IPS-20b (cell line): ENCODE measurements around the gene EFEMP2.

ENCODE experiments used
- H3K27ac ChIP-seq: one replicate; pipeline ENCODE4 v1.5.1; 2013; ENCODE audit warnings: low read length
- H3K27me3 ChIP-seq: 2 replicates; pipeline ENCODE4 v1.6.1; 2013; ENCODE audit warnings: mild to moderate bottlenecking, low read length, inconsistent platforms; ENCODE audit not compliant: insufficient read depth
- H3K36me3 ChIP-seq: 2 replicates; pipeline ENCODE4 v1.6.1; 2013; ENCODE audit warnings: low read depth, mild to moderate bottlenecking, inconsistent platforms, low read length, moderate library complexity; ENCODE audit not compliant: insufficient read depth
- H3K4me1 ChIP-seq: 2 replicates; pipeline ENCODE4 v1.6.1; 2013; ENCODE audit warnings: mild to moderate bottlenecking, control low read depth, inconsistent platforms, low read length, moderate library complexity; ENCODE audit not compliant: insufficient read depth
- H3K4me3 ChIP-seq: 2 replicates; pipeline ENCODE4 v1.5.1; 2013; ENCODE audit warnings: mild to moderate bottlenecking, low read length, inconsistent platforms
- H3K9ac ChIP-seq: 2 replicates; pipeline ENCODE4 v1.6.1; 2013; ENCODE audit warnings: low read depth, mild to moderate bottlenecking, inconsistent platforms, low read length, moderate library complexity
- H3K9me3 ChIP-seq: 2 replicates; pipeline ENCODE4 v1.6.1; 2013; ENCODE audit warnings: mild to moderate bottlenecking, low read depth, low read length, inconsistent platforms; ENCODE audit not compliant: insufficient read depth

Gene EFEMP2

DNA sequence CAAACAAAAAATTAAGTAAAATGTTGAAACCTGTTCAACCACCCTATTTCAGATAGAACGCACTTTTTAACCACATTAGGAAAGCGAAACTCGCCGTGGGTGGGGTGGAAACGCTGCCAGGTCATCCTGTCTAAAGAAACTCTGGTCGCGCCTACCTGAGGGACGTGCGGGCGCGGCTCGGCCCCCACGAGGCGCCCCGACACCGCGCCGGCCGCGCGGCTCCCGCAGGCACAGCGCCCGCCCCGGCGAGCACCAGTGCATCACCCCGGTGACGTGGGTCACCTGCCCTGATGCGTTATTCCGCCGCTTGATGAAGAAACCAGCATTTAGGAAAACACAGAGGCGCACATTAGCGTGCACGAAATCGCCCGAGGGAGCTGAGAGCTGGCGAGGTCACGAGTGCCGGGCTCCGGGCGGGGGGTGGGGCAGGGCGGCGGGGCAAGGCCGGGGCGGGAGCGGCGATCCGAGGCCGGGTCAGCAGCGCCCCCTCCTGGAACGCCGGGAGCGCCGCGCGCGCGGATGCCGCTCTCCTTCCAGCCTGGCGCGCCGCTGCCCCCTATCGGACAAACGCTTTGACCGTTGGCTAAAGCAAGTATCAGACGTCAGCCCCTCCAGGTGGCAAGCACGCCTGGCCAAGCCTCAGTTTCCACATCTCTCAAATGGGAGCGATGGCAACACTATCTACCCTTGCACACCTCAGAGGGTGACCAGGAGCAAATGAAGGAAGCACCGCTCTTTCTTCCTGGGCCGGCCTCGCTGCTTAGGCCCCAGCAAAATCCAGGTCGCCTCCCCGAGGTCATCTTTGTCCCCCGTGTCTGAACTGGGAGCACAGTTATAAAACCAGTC is 54.5 kb downstream of the EFEMP2 start:
- no peaks in the 10 kb centered on the region for H3K9me3 ChIP-seq
- peaks cover 16% of the 10 kb centered on the region for H3K27me3 ChIP-seq
- no peaks in the 10 kb centered on the region for H3K4me1 ChIP-seq
- H3K36me3 ChIP-seq = no peaks in the 10 kb centered on the region
- peak overlapping the region; percentile 70 for H3K4me3 ChIP-seq
- peak overlapping the region; percentile 68; the same call in 1 of the 2 replicates for H3K9ac ChIP-seq
- no peak overlapping the region for H3K27ac ChIP-seq

DNA sequence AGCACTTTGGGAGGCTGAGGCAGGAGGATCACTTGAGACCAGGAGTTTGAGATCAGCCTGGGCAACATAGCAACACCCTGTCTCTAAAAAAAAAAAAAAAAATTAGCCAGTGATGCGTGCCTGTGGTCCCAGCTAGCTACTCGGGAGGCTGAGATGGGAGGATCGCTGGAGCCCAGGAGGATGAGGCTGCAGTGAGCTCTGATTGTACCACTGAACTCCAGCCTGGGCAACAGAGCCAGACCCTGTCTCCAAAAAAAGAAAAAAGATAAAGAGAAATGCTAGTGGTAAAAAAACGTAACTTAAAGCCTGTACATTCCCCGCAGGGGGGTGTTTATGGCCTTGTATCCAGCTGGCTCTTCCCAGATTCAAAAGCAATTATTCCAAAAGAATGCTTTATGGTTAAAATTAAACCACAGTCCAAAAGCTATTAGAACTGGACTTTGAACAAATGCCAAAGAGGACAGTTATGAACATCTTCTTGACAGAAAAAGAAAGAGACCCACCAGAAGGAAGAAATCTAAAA is 55.2 kb downstream of the EFEMP2 start:
- Histone ChIP-seq H3K9me3 (no peaks in the 10 kb centered on the region), H3K4me1 (no peaks in the 10 kb centered on the region), H3K27ac (no peak overlapping the region), H3K27me3 (peaks cover 16% of the 10 kb centered on the region), H3K4me3 (peak overlapping the region; percentile 70), H3K9ac (peak overlapping the region; percentile 68; the same call in 1 of the 2 replicates), H3K36me3 (no peaks in the 10 kb centered on the region)

DNA sequence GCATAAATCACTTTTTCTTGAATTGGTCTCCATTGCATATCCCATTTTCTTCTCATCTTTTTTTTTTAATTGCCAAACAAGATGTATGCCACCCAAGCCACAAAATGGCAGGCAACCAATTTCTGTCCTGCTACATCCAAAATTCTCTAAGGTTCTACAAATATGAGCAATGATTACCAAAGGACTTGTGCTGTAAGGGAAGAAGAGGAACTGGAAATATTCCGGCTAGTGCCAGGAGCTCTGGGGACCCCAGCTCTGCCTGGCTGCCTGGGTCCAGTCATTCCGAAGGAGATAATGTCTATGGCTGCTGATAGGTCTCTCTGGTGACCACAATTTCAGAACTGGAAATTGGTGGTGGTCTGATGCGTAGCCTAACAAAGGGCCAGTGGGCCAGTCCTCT is 55.9 kb downstream of the EFEMP2 start:
- Histone ChIP-seq H3K27me3 (peaks cover 16% of the 10 kb centered on the region), H3K9me3 (no peaks in the 10 kb centered on the region), H3K4me3 (no peak overlapping the region), H3K4me1 (no peaks in the 10 kb centered on the region), H3K36me3 (no peaks in the 10 kb centered on the region), H3K9ac (no peak overlapping the region), H3K27ac (no peak overlapping the region)
